Measurements from ENCODE around the gene RANBP17.

Gene RANBP17

GRCh38 chr5:171092194-171092593 lies 230.4 kb downstream of the RANBP17 start:
- DNase-seq (ENCODE audit: low read depth): peak; percentile 59

- peak; percentile 12 for DNase-seq (ENCODE audit: low read depth)
Observed at GRCh38 chr5:171093598-171093997, 231.8 kb downstream of the RANBP17 start.

GRCh38 chr5:171094356-171094755 lies 232.5 kb downstream of the RANBP17 start:
- DNase-seq (ENCODE audit: low read depth): no peak

GRCh38 chr5:171102877-171103610 lies 241.2 kb downstream of the RANBP17 start:
- peak; percentile 20 for DNase-seq (ENCODE audit: low read depth)

GRCh38 chr5:171107669-171108068 lies 245.9 kb downstream of the RANBP17 start:
- no peak for DNase-seq (ENCODE audit: low read depth)

GRCh38 chr5:171115519-171115918 lies 253.7 kb downstream of the RANBP17 start:
- no peak for DNase-seq (ENCODE audit: low read depth)

GRCh38 chr5:171116719-171117118 lies 254.9 kb downstream of the RANBP17 start:
- DNase-seq (ENCODE audit: low read depth): no peak

GRCh38 chr5:171120986-171121622 lies 259.3 kb downstream of the RANBP17 start:
- no peak for DNase-seq (ENCODE audit: low read depth)

GRCh38 chr5:171121638-171122037 lies 259.8 kb downstream of the RANBP17 start:
- no peak for DNase-seq (ENCODE audit: low read depth)

- DNase-seq (ENCODE audit: low read depth): no peak
Observed at GRCh38 chr5:171122372-171122771, 260.6 kb downstream of the RANBP17 start.

- no peak for DNase-seq (ENCODE audit: low read depth)
Observed at GRCh38 chr5:171123417-171123816, 261.6 kb downstream of the RANBP17 start.

GRCh38 chr5:171127314-171127713 lies 265.5 kb downstream of the RANBP17 start:
- DNase-seq (ENCODE audit: low read depth): peak; percentile 14

- DNase-seq (ENCODE audit: low read depth): no peak
Observed at GRCh38 chr5:171128136-171128535, 266.3 kb downstream of the RANBP17 start.

GRCh38 chr5:171129308-171129707 lies 267.5 kb downstream of the RANBP17 start:
- DNase-seq (ENCODE audit: low read depth): no peak

GRCh38 chr5:171131497-171131896 lies 269.7 kb downstream of the RANBP17 start:
- DNase-seq (ENCODE audit: low read depth): peak; percentile 18

- DNase-seq (ENCODE audit: low read depth): peak; percentile 51
Observed at GRCh38 chr5:171137768-171138525, 276.1 kb downstream of the RANBP17 start.

- no peak for DNase-seq (ENCODE audit: low read depth)
Observed at GRCh38 chr5:171139227-171139626, 277.4 kb downstream of the RANBP17 start.

- no peak for DNase-seq (ENCODE audit: low read depth)
Observed at GRCh38 chr5:171142617-171143016, 280.8 kb downstream of the RANBP17 start.

GRCh38 chr5:171143171-171143570 lies 281.4 kb downstream of the RANBP17 start:
- DNase-seq (ENCODE audit: low read depth): no peak

GRCh38 chr5:171143926-171144325 lies 282.1 kb downstream of the RANBP17 start:
- no peak for DNase-seq (ENCODE audit: low read depth)

GRCh38 chr5:171149333-171149732 lies 287.5 kb downstream of the RANBP17 start:
- DNase-seq (ENCODE audit: low read depth): no peak

- no peak for DNase-seq (ENCODE audit: low read depth)
Observed at GRCh38 chr5:171149772-171150171, 288.0 kb downstream of the RANBP17 start.

GRCh38 chr5:171152382-171152781 lies 290.6 kb downstream of the RANBP17 start:
- DNase-seq (ENCODE audit: low read depth): peak; percentile 41
